ENCODE measurements around the gene MAOA. TPM values are rescaled to one million over a fixed set of nuclear protein-coding genes. Genes with fewer than 3 reads are reported as not detected.

The MAOA gene
- total RNA-seq, 2 experiments from 2014 or later: 0.14 to 0.19 TPM

Other genes with a start within 250 kb of the MAOA start
- gene MAOB, start 226.2 kb downstream of the MAOA start, total RNA-seq: not detected

All from activated naive CD8-positive, alpha-beta T cell treated with anti-CD3 and anti-CD28 coated beads, Interleukin-2, amount 10 ng/mL, durations not matched to agents 7 days and 5 days (primary cell).